Vagina (tissue), 2 donors: Measurements from ENCODE around the gene KRTAP12-4.
"Not testable (repeated sequence)": the region's sequence is repeated elsewhere in the genome, so short reads cannot be mapped to it uniquely, and the experiment has no call there.

Experiments
- POLR2A ChIP-seq, 2 donors: fragments of 450-650 bp; IDR thresholded peaks; one replicate each; pipeline ENCODE4 v1.6.1; 2017; ENCODE audit warnings: antibody characterized with exemption in 2 of 2, mild to moderate bottlenecking in 2 of 2, moderate library complexity in 2 of 2
- POLR2AphosphoS5 ChIP-seq, 2 donors: sonication (generic); formaldehyde crosslinking; IDR thresholded peaks; one replicate each; pipeline ENCODE4 v1.9.0; 2017; ENCODE audit warnings: antibody characterized with exemption in 2 of 2, mild to moderate bottlenecking in 2 of 2, low read depth in 1 of 2; ENCODE audit not compliant: insufficient read depth in 1 of 2

- not testable (repeated sequence) for TF ChIP-seq POLR2A (IDR thresholded peaks at IDR 0.05); POLR2AphosphoS5 (IDR thresholded peaks at IDR 0.05; ENCODE audit: insufficient read depth in 1 of 2, low read depth in 1 of 2)
Measured at GRCh38 chr21:44646366-44647221, 7.9 kb downstream of the KRTAP12-4 start, which contains the start of gene KRTAP10-11.
